Activated T-helper 1 cell treated with anti-CD3 and anti-CD28 coated beads, Interleukin-12 subunit alpha, Interleukin-12 subunit beta, Interleukin-2, Interleukin-4 antibody, amounts not matched to agents 30 ng/mL and 10 ng/mL and 1 ng/mL, durations not matched to agents 14 hours and 24 hours and 36 hours (primary cell): ENCODE results near the gene IFNLR1. TPM values are rescaled to one million over a fixed set of nuclear protein-coding genes. Genes with fewer than 3 reads are reported as not detected.
A peak's percentile ranks its signal among the peaks of the same experiment; 100 is the strongest.

ENCODE experiments used
- DNase-seq: peaks from one replicate; pipeline ENCODE4 v3.0.0; 2021; ENCODE audit warnings: low spot score
- H3K27ac Mint-ChIP-seq: one replicate; pipeline ENCODE4 v1.8.0; 2021; ENCODE audit warnings: mild to moderate bottlenecking, mixed read lengths
- H3K27me3 Mint-ChIP-seq: one replicate; pipeline ENCODE4 v1.8.0; 2022; ENCODE audit warnings: mild to moderate bottlenecking, moderate library complexity, mixed read lengths; ENCODE audit not compliant: insufficient read depth
- H3K36me3 Mint-ChIP-seq: one replicate; pipeline ENCODE4 v1.8.0; 2021; ENCODE audit warnings: low read depth, mixed read lengths
- H3K4me1 Mint-ChIP-seq: one replicate; pipeline ENCODE4 v1.8.0; 2021; ENCODE audit warnings: low read depth, mixed read lengths
- H3K4me3 Mint-ChIP-seq: one replicate; pipeline ENCODE4 v1.8.0; 2021; ENCODE audit warnings: mild to moderate bottlenecking, moderate library complexity, mixed read lengths
- H3K9me3 Mint-ChIP-seq: one replicate; pipeline ENCODE4 v1.8.0; 2021; ENCODE audit warnings: mixed read lengths
- intact Hi-C: fragments of 100-400 bp; cut with micrococcal nuclease; formaldehyde crosslinking; loops from one replicate; pipeline ENCODE4 v1.15.1; 2024
- total RNA-seq: library from RNA; stranded (reverse); gene quantifications from 2 replicates; pipeline ENCODE4 v1.2.3, GENCODE V29; 2022

IFNLR1 gene
- 2.2 and 3.1 TPM in 2 replicates for total RNA-seq

DNA sequence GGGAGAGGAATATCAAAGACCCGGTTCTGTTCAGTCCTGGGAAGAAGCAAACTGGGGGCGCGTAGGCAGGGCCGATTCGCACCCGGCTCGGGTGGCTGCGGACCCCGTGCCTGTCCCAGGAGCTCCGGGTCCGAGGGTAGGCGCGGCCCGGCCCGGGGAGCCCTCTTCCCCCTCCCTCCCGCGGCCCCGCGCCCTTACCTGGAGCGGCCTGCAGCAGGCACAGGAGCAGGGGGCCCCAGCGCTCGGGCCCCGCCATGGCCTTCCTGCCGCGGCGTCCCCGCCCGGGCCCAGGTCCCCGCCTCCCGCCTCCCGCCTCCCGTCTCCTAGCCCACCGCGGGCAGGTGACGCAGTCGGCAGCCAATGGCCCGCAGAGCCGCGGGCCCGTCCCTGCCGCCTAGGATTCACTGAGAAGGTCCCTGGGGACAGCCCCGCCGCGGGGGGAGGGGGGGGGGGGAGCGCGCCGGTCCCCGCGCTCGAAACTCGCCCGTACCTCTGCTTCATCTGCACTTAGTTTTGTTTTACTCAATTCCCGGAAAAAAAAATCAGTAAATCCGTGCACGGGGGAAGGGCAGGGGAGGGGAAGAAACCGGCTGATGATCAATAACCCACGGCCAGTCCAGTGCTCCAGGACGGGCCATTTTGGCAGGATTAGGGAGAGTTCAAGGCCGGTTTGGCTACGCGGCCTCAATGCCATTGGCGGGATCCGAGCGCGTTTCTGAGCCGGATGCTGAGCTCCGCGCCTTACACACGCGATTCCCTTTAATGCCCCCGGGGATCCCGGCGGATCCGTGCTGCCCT is at the start of gene IFNLR1:
TSS of gene IFNLR1 (minus strand) at position 297 of the 798 bp plus-strand sequence. CDS start at position 256, 41 bp downstream.
- H3K4me3 Mint-ChIP-seq, result peak within 1 kb of the TSS; percentile 76
- H3K9me3 Mint-ChIP-seq, result peaks cover 12% of the 10 kb centered on the region
- intact Hi-C loops, result loop anchor here (2.0 to 10.0 kb wide), 2 partner anchors 14 to 558 kb away; partner anchors contain the start of gene CLIC4
- H3K36me3 Mint-ChIP-seq, result peaks cover 3% of the 10 kb centered on the region
- H3K4me1 Mint-ChIP-seq, result peaks cover 40% of the 10 kb centered on the region
- H3K27me3 Mint-ChIP-seq, result peaks cover 7% of the 10 kb centered on the region
- H3K27ac Mint-ChIP-seq, result peak within 1 kb of the TSS; percentile 23
- peak; percentile 61 for DNase-seq

DNA sequence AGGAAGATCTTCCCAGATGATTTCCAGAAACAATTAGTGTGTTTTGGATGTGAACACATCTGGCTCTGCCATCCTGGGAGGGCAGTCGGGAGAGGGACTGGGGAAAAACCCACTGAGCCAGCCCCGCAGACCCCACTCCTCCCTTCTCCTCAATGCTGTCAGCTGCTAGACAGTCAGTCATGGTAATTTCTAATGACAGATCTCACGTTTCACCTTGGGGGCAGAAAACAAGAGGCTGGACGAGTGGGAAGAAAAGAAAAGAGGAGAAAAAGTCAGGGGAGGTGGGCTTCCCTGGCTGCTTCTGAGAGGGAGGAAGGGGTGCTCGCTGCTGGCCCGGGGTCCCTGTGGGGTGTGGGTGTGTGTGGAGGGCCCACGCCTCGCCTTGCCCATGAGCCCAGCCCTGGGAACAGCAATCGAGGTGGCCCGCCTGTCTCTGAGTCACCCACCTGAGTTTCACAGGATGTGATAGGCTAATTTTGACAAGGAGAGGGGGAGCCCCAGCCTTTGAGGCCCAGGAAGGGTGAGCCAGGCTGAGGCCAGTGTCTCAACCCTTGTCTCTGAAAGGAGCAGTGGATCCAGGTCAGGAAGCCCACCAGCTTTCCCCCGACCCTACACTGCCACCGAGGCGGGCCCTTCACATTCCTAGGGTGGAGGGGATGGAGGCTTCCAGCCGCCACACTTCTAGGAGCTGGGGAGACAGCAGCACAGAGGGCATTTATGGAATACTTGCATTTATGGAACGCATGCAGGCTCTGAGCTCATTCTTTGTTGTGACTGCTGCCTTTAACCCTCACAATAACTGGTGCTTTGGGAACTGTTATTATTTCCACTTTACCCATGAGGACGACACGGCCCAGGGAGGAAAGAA is 49.1 kb upstream of the IFNLR1 start:
- Mint-ChIP-seq H3K27me3 (peaks cover 6% of the 10 kb centered on the region), H3K4me3 (no peak overlapping the region), H3K36me3 (no peaks in the 10 kb centered on the region), H3K9me3 (no peaks in the 10 kb centered on the region), H3K4me1 (peaks cover 4% of the 10 kb centered on the region), H3K27ac (no peak overlapping the region)
- intact Hi-C loops, result no loop called here
- DNase-seq, result no peak

DNA sequence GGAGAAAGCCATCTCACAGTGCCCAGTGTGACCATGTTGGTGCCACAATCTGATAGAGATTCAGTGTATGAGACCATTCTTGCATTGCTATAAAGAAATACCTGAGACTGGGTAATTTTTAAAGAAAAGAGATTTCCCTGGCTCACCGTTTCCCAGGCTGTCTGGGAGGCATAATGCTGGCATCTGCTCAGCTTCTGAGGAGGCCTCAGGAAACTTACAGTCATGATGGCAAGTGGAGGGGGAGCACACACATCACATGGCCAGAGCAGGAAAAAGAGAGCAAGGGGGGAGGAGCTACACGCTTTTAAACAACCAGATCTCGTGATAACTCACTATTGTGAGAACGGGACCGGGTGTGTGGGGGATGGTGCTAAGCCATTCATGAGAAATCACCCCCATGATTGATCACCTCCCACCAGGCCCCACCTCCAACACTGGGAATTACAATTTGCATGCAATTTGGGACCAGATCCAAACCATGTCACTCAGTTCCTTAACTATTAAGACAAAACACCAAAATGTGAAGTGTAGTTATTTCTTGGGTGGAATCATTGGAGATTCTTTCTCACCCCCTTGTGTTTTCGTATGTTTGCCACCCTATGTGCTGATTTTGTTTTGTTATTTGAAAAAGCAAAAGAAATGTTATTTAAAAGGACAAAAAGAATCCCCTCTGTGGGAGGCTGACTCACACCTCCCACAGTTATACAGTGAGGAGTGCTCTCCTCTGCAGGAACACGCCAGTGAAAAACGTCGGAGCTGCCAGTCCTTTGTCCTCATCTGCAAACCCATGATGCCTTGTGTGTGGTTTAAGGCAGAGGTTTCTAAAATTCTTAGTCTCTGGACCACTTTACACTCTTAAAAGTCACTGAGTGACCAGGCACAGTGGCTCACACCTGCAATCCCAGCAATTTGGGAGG is 46.9 kb upstream of the IFNLR1 start:
- DNase-seq, result no peak
- intact Hi-C loops, result no loop called here
- H3K27me3 Mint-ChIP-seq, result peaks cover 10% of the 10 kb centered on the region
- H3K36me3 Mint-ChIP-seq, result no peaks in the 10 kb centered on the region
- H3K27ac Mint-ChIP-seq, result no peak overlapping the region
- H3K4me1 Mint-ChIP-seq, result peaks cover 4% of the 10 kb centered on the region
- no peak overlapping the region for H3K4me3 Mint-ChIP-seq
- no peaks in the 10 kb centered on the region for H3K9me3 Mint-ChIP-seq

DNA sequence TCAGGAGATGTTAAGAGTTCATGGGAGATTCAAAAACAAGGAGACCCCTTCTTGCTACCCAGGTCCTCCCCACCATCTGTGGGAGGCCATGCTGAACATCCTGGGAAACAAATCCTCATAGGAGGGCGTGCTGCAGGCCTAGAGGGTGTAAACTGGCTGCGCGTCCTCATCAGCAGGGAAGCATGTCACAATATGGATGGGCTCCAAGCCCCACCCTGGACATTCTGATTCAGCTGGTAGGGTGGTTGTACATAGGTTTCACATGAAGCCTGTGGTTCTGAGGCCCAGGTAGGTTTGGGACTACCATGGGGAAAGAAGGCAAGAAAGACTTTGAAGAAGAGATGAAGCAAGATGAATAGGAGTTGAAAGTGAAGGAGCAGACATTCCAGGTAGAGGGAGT is 44.6 kb upstream of the IFNLR1 start:
- Mint-ChIP-seq H3K4me1 (peaks cover 4% of the 10 kb centered on the region), H3K36me3 (no peaks in the 10 kb centered on the region), H3K4me3 (no peak overlapping the region), H3K27ac (no peak overlapping the region), H3K9me3 (no peaks in the 10 kb centered on the region), H3K27me3 (peaks cover 7% of the 10 kb centered on the region)
- intact Hi-C loops, result no loop called here
- DNase-seq, result no peak

DNA sequence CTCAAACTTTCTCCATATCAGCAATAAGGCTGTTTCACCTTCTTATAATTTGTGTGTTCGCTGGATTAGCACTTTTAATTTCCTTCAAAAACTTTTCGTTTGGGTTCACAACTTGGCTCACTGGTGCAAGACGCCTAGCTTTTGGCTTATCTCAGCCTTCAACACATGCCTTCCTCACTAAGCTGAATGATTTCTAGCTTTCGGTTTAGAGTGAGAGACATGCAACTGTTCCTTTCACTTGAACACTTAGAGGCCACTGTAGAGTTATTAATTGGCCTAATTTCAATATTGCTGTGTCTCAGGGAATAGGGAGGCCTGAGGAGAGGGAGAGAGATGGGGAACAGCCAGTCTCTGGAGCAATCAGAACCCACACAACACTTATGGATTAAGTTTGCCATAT is 41.2 kb upstream of the IFNLR1 start:
- H3K27me3 Mint-ChIP-seq, result peaks cover 8% of the 10 kb centered on the region
- no peaks in the 10 kb centered on the region for H3K36me3 Mint-ChIP-seq
- DNase-seq, result no peak
- no peak overlapping the region for H3K27ac Mint-ChIP-seq
- no peaks in the 10 kb centered on the region for H3K4me1 Mint-ChIP-seq
- no peak overlapping the region for H3K4me3 Mint-ChIP-seq
- intact Hi-C loops, result no loop called here
- no peaks in the 10 kb centered on the region for H3K9me3 Mint-ChIP-seq

DNA sequence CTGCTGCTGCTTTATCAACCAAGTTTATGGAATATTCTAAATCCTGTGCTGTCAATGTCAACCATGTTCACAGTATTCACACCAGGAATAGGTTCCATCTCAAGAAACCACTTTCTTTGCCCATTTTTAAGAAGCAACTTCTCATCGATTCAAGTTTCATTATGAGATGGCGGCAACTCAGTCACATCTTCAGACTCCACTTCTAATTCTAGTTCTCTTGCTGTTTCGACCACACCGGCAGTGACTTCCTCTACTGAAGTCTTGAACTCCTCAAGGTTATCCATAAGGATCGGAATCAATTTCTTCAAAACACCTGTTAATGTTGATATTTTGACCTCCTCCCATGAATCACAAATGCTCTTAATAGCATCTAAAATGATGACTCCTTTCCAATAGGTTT is 39.7 kb upstream of the IFNLR1 start:
- no peaks in the 10 kb centered on the region for H3K9me3 Mint-ChIP-seq
- no peak overlapping the region for H3K27ac Mint-ChIP-seq
- DNase-seq, result no peak
- no peaks in the 10 kb centered on the region for H3K36me3 Mint-ChIP-seq
- no peak overlapping the region for H3K4me3 Mint-ChIP-seq
- H3K4me1 Mint-ChIP-seq, result no peaks in the 10 kb centered on the region
- intact Hi-C loops, result no loop called here
- peaks cover 13% of the 10 kb centered on the region for H3K27me3 Mint-ChIP-seq

DNA sequence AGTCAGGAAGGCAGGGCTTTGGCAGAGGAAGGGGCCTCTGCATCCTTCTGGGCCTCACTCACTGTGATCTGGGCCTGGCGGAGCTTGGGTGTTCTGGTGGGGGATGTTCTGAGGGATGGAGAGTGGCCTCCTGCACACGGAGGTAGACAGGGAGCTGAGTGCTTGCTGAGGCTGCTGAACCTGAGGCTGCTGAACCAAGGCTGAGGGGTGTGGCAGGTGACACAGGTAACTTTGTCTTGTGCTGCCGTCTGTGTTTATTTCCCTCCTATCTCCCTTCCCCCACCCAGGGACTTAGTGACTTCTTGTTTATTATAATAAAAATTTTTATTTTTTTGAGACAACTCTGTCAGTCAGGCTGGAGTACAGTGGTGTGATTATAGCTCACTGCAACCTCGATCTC is 37.7 kb upstream of the IFNLR1 start:
- intact Hi-C loops, result no loop called here
- Mint-ChIP-seq H3K4me3 (no peak overlapping the region), H3K27ac (no peak overlapping the region)

DNA sequence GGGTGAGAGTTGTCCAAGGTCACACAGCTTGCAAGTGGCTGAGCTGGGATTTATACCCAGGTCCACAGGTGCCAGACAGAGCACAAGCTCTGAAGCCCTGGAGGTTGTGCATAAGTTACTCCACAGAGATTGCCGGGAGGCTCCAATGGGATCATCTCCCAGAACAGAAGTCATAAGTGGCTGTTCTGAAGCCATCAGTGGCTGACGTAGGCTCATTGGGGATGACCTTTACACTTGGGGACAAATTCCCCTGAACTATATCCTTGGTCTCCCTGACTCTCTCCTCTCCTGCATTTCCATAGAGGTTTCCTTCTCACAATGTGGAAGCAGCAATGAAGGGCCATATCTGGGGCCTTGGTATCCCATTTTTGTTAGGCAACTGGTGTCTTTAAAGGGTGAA is 37.0 kb upstream of the IFNLR1 start:
- no peak overlapping the region for H3K27ac Mint-ChIP-seq
- no peak for DNase-seq
- H3K4me3 Mint-ChIP-seq, result no peak overlapping the region
- H3K9me3 Mint-ChIP-seq, result no peaks in the 10 kb centered on the region
- intact Hi-C loops, result no loop called here
- H3K36me3 Mint-ChIP-seq, result no peaks in the 10 kb centered on the region
- H3K27me3 Mint-ChIP-seq, result peaks cover 13% of the 10 kb centered on the region
- no peaks in the 10 kb centered on the region for H3K4me1 Mint-ChIP-seq

More for the DNA sequence above, 37.7 kb upstream of the IFNLR1 start:
- no peak for DNase-seq
- Mint-ChIP-seq H3K36me3 (no peaks in the 10 kb centered on the region), H3K9me3 (no peaks in the 10 kb centered on the region), H3K27me3 (peaks cover 9% of the 10 kb centered on the region), H3K4me1 (no peaks in the 10 kb centered on the region)

DNA sequence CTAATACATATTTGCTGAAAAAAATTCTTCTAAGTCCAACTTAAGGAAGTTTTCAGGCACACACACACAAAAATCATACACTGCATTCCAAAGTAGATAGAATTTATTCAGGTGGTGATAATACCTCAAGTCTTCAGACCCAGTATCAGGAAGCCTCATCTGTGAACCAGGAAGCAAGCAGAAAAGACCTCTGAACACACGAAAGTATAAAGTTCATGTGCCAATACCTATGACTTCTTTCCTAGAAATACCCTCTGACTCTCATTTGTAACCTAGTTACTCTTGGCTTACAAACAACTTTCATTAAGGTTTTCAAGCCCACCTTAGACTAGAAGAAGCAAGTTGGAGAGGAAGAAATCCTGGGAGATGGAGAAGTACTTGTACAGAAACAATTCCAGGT is 35.7 kb upstream of the IFNLR1 start:
- Mint-ChIP-seq H3K27me3 (peaks cover 13% of the 10 kb centered on the region), H3K4me3 (no peak overlapping the region), H3K9me3 (no peaks in the 10 kb centered on the region), H3K4me1 (no peaks in the 10 kb centered on the region), H3K36me3 (no peaks in the 10 kb centered on the region), H3K27ac (no peak overlapping the region)
- intact Hi-C loops, result no loop called here
- DNase-seq, result no peak

DNA sequence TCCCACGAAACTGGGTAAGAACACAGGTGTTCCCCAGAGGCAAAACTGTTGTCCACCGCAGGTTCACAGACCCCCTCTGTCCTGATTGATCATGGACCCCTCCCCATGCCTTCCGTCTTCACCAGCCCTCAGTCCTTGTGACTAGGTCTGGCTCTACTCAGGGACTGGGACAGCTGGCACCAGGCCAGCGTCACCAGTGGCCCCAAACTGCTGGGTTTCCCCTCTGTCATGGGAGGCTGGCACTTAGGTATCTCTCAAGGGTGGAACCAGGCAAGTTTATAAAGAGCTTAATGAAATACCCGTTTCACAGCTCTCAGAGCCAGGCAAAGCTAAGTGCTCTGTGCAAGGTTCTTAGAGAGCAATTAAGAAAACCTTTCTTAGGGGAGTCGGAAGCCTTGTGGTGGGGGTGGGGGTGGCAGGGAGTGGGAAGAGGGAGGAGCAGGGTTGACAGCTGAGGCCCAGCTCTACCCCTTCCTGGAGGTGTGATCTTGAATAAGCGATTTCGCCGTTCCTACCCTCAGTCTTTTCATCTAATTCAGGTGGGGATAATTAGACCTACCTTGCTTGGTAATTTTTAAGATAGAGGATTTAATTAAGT is 35.0 kb upstream of the IFNLR1 start:
- intact Hi-C loops, result no loop called here
- peaks cover 18% of the 10 kb centered on the region for H3K27me3 Mint-ChIP-seq

DNA sequence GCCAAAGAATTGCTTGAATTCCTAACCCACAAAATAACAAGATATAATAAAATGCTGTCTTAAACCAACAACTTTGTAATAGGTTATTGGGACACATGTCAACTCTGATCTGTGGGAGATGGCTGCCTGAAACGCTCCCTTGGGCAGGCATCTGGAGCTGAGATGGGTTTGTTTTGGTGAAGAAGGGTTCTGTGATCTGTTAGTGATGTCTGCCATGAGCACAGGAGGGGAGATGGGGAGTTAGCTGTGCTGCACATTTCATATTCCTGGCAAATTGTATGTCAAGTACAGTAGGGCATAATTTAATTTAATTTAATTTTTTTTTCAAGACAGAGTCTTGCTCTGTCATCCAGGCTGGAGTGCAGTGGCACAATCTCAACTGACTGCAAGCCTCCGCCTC is 34.2 kb upstream of the IFNLR1 start:
- Mint-ChIP-seq H3K27me3 (peaks cover 23% of the 10 kb centered on the region), H3K9me3 (no peaks in the 10 kb centered on the region), H3K27ac (no peak overlapping the region), H3K36me3 (no peaks in the 10 kb centered on the region), H3K4me1 (no peaks in the 10 kb centered on the region), H3K4me3 (no peak overlapping the region)
- intact Hi-C loops, result no loop called here
- no peak for DNase-seq

More for the DNA sequence above, 35.0 kb upstream of the IFNLR1 start:
- H3K4me3 Mint-ChIP-seq, result no peak overlapping the region
- DNase-seq, result no peak
- H3K36me3 Mint-ChIP-seq, result no peaks in the 10 kb centered on the region
- H3K27ac Mint-ChIP-seq, result no peak overlapping the region
- H3K4me1 Mint-ChIP-seq, result no peaks in the 10 kb centered on the region
- no peaks in the 10 kb centered on the region for H3K9me3 Mint-ChIP-seq
